ENCODE results near the gene EIF3A.
A peak's percentile ranks its signal among the peaks of the same experiment; 100 is the strongest.

The EIF3A gene

GRCh38 chr10:118998183-118998582, 82.4 kb downstream of the EIF3A start:
- DNase-seq: no peak

- no peak for DNase-seq
Measured at GRCh38 chr10:118997379-118997778, 83.2 kb downstream of the EIF3A start.

- no peak for DNase-seq
Measured at GRCh38 chr10:118995739-118996138, 84.9 kb downstream of the EIF3A start.

- no peak for DNase-seq
Measured at GRCh38 chr10:118994321-118994720, 86.3 kb downstream of the EIF3A start.

- no peak for DNase-seq
Measured at GRCh38 chr10:118993214-118993613, 87.4 kb downstream of the EIF3A start.

- no peak for DNase-seq
Measured at GRCh38 chr10:118992496-118992895, 88.1 kb downstream of the EIF3A start.

- DNase-seq: peak; percentile 84
Measured at GRCh38 chr10:118990326-118990725, 90.3 kb downstream of the EIF3A start.

GRCh38 chr10:118986815-118987790, 93.5 kb downstream of the EIF3A start:
- no peak for DNase-seq

- DNase-seq: no peak
Measured at GRCh38 chr10:118985576-118985975, 95.0 kb downstream of the EIF3A start.

All from NCI-H1436 treated with DMSO at 0.1 percent for 48 hours (cell line).